Mammary epithelial cell (primary cell): ENCODE data around the gene FTCDNL1.

Experiments used
- EZH2 ChIP-seq: IDR thresholded peaks from 2 replicates; pipeline ENCODE4 v1.6.1; 2012; ENCODE audit warnings: low read length, inconsistent platforms, borderline replicate concordance
- TF ChIP-seq, protein P1 (sequence below), 2 donors: IDR thresholded peaks in 1 of 2; conservative IDR thresholded peaks in 1 of 2; 2 replicates each; pipeline ENCODE4 v1.5.1; 2011 to 2012; ENCODE audit warnings: inconsistent platforms in 2 of 2, low read length in 2 of 2, mild to moderate bottlenecking in 2 of 2, control low read depth in 1 of 2, low read depth in 1 of 2; ENCODE audit not compliant: insufficient read depth in 1 of 2; ENCODE audit errors: extremely low read depth in 1 of 2

DNA sequence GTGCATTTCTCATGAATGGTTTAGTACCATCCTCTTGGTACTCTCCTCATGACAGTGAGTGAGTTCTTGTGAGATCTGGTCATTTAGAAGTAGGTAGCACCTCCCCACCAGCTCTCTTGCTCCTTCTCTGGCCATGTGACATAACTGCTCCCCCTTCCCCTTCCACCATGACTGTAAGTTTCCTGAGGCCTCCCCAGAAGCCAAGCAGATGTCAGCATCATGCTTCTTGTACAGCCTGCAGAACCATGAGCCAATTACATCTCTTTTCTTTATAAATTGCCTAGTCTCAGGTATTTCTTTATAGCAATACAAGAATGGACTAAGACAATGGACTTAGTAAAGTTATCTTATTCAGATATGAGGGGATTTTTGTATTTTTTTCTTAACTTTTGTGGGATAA, 43.0 kb downstream of the FTCDNL1 start:
- TF ChIP-seq, protein P1, sequence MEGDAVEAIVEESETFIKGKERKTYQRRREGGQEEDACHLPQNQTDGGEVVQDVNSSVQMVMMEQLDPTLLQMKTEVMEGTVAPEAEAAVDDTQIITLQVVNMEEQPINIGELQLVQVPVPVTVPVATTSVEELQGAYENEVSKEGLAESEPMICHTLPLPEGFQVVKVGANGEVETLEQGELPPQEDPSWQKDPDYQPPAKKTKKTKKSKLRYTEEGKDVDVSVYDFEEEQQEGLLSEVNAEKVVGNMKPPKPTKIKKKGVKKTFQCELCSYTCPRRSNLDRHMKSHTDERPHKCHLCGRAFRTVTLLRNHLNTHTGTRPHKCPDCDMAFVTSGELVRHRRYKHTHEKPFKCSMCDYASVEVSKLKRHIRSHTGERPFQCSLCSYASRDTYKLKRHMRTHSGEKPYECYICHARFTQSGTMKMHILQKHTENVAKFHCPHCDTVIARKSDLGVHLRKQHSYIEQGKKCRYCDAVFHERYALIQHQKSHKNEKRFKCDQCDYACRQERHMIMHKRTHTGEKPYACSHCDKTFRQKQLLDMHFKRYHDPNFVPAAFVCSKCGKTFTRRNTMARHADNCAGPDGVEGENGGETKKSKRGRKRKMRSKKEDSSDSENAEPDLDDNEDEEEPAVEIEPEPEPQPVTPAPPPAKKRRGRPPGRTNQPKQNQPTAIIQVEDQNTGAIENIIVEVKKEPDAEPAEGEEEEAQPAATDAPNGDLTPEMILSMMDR (conservative IDR thresholded peaks at IDR 0.05 in 1 of 2, IDR thresholded peaks at IDR 0.05 in 1 of 2; ENCODE audit: extremely low read depth in 1 of 2, insufficient read depth in 1 of 2, low read depth in 1 of 2, low read length in 2 of 2), result no peak
- TF ChIP-seq EZH2, result no peak
